HUES64 (cell line): ENCODE data around the gene TRIM39.

ENCODE experiments used
- H3K27ac ChIP-seq: 2 replicates; pipeline ENCODE4 v1.7.0; 2013; ENCODE audit warnings: low read depth, low read length, inconsistent platforms
- H3K27me3 ChIP-seq: 2 replicates; pipeline ENCODE4 v1.6.1; 2013; ENCODE audit warnings: mild to moderate bottlenecking, low read length; ENCODE audit not compliant: insufficient read depth
- H3K36me3 ChIP-seq: 2 replicates; pipeline ENCODE4 v1.6.1; 2013; ENCODE audit warnings: mild to moderate bottlenecking, low read length; ENCODE audit not compliant: insufficient read depth
- H3K4me1 ChIP-seq: 2 replicates; pipeline ENCODE4 v1.6.1; 2013; ENCODE audit warnings: mild to moderate bottlenecking, low read length, moderate library complexity; ENCODE audit not compliant: insufficient read depth
- H3K4me3 ChIP-seq: 2 replicates; pipeline ENCODE4 v1.5.1; 2013; ENCODE audit warnings: mild to moderate bottlenecking, low read length, moderate library complexity
- H3K9ac ChIP-seq: 2 replicates; pipeline ENCODE4 v1.6.1; 2013; ENCODE audit warnings: mild to moderate bottlenecking, low read depth, low read length
- H3K9me3 ChIP-seq: 2 replicates; pipeline ENCODE4 v1.6.1; 2013; ENCODE audit warnings: low read depth, low read length; ENCODE audit not compliant: insufficient read depth
- WGBS: fragments of 150-250, 120-280 bp; methylation state at CpG from one replicate; pipeline ENCODE4 v1.1.7; 2013; ENCODE audit warnings: missing lambda C conversion rate; 5-methylcytosine and 5-hydroxymethylcytosine counted together

Gene TRIM39

GRCh38 chr6:30315156-30315555, 11.6 kb upstream of the TRIM39 start:
- peaks cover 54% of the 10 kb centered on the region for H3K36me3 ChIP-seq
- no peak overlapping the region for H3K9ac ChIP-seq
- no peak overlapping the region for H3K4me3 ChIP-seq
- 96% methylated on average over 3 of the region's 3 CpGs for WGBS
- 0 out of 2 replicates have a peak, but pooled peaks cover 2% of the 10 kb centered on the region for H3K9me3 ChIP-seq
- no peaks in the 10 kb centered on the region for H3K27me3 ChIP-seq
- 0 out of 2 replicates have a peak, but pooled peaks cover 18% of the 10 kb centered on the region for H3K4me1 ChIP-seq
- no peak overlapping the region for H3K27ac ChIP-seq

DNA sequence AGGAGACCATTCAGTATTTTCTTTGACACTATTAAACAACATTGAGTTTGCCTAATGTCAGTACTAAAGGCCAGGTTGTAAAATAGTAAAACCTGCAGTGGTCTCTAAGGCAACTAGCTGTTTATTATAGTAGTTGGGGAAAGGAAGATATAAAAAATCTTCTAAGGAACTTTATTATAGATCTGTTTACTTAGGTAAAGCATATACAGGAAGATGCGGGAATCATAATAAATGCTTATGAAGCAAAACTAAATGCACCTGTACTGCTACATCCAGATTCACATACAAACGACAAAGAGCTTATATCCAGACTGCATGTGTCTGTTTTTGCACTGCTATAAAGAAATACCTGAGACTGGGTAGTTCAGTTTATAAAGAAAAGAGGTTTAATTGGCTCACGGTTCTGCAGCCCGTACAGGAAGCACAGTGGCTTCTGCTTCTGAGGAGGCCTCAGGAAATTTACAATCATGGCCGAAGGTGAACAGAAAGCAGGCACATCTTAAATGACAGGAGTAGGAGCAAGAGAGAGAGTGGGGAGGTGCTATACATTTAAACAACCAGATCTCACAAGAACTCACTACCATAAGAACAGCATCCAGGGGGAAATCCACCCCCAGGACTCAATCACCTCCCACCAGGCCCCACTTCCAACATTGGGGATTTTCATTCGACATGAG, 8.7 kb upstream of the TRIM39 start:
- no peaks in the 10 kb centered on the region for H3K27me3 ChIP-seq
- peaks cover 43% of the 10 kb centered on the region for H3K36me3 ChIP-seq
- 0 out of 2 replicates have a peak, but pooled peaks cover 2% of the 10 kb centered on the region for H3K9me3 ChIP-seq
- peaks cover 25% of the 10 kb centered on the region for H3K4me1 ChIP-seq
- 88% methylated on average over 6 of the region's 6 CpGs for WGBS
- no peak overlapping the region for H3K27ac ChIP-seq
- H3K4me3 ChIP-seq, result no peak overlapping the region
- H3K9ac ChIP-seq, result no peak overlapping the region

GRCh38 chr6:30319146-30319835, 7.4 kb upstream of the TRIM39 start:
- Histone ChIP-seq H3K4me1 (peaks cover 38% of the 10 kb centered on the region), H3K36me3 (peaks cover 33% of the 10 kb centered on the region), H3K9me3 (0 out of 2 replicates have a peak, but pooled peaks cover 2% of the 10 kb centered on the region), H3K4me3 (no peak overlapping the region), H3K27ac (no peak overlapping the region; the same call in 1 of the 2 replicates), H3K9ac (no peak overlapping the region), H3K27me3 (no peaks in the 10 kb centered on the region)
- WGBS, result 44% methylated on average over 1 of the region's 1 CpG

DNA sequence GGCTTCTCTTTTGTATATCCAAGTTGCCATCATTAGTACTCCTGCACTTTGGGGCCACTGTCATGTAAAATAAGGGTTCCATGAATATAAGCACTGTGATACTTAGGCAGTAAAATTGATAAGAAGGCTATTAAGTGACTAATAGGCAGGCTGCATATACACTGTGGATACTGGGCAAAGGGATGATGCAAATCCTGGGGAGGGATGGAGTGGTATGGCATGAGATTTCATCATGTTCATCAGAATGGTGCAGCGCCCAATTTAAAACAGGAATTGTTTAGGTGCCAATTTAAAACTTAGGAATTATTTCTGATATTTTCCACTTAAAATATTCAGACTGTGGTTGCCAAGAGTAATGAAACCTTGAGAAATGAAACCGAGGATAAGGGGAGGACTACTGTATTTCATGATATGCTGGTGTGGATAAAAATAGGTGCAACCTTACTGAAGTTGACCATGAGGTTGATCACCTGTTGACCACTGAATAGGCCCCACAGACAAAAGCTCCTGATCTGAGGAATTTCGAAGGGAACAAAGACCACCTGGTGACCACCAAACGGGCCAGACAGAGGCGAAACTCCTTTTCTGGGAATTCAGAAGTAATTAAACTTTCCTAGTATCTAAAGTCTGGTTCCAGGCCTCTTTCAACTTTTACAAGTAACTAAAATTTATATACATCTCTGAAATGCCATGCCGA, 4.9 kb upstream of the TRIM39 start:
- peak overlapping the region; percentile 6; the same call in 1 of the 2 replicates for H3K9ac ChIP-seq
- H3K9me3 ChIP-seq, result 0 out of 2 replicates have a peak, but pooled peaks cover 2% of the 10 kb centered on the region
- WGBS, result 62% methylated on average over 6 of the region's 6 CpGs
- peak overlapping the region; percentile 18 for H3K4me3 ChIP-seq
- H3K27ac ChIP-seq, result peak overlapping the region; percentile 41
- H3K4me1 ChIP-seq, result peaks cover 45% of the 10 kb centered on the region
- H3K27me3 ChIP-seq, result no peaks in the 10 kb centered on the region
- peaks cover 13% of the 10 kb centered on the region for H3K36me3 ChIP-seq

DNA sequence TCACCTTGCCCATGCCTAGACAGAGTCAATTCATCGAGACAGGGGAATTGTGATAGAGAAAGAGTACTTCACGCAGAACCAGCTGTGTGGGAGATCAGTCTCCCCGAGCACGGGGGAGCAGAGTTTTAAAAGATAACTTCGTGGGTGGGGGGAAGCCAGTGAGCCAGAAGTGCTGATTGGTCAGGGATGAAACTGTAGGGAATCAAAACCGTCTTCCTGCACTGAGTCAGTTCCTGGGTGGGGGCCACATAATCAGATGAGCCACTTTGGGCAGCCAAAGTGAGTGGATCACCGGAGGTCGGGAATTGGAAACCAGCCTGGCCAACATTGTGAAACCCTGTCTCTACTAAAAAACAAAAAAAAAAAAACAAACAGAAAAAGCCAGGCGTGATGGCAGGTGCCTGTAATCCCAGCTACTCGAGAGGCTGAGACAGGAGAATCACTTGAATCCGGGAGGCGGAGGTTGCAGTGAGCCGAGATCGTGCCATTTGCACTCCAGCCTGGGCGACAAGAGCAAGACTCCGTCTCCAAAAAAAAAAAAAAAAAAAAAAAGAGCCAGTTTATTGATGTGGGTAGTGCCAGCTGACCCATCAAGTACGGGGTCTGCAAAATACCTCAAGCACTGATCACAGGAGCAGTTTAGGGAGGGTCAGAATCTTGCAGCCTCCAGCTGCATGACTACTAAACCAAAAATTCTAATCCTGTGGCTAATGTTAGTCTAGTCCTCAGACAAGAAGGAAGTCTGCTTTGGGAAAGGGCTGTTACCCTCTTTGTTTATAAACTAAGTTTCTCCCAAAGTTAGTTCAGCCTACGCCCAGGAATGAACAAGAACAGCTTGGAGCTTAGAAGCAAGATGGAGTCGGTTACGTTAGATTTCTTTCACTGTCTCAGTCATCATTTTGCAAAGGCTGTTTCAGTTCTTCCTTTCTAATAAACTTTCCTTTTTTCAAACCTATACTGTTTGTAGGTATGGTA, 3.9 kb upstream of the TRIM39 start:
- Histone ChIP-seq H3K27ac (peak overlapping the region; percentile 41; the same call in 1 of the 2 replicates), H3K4me1 (peaks cover 48% of the 10 kb centered on the region), H3K36me3 (peaks cover 11% of the 10 kb centered on the region), H3K9ac (peak overlapping the region; percentile 6; the same call in 1 of the 2 replicates), H3K27me3 (no peaks in the 10 kb centered on the region), H3K9me3 (0 out of 2 replicates have a peak, but pooled peaks cover 2% of the 10 kb centered on the region), H3K4me3 (peak overlapping the region; percentile 18)
- WGBS, result 79% methylated on average over 20 of the region's 20 CpGs

DNA sequence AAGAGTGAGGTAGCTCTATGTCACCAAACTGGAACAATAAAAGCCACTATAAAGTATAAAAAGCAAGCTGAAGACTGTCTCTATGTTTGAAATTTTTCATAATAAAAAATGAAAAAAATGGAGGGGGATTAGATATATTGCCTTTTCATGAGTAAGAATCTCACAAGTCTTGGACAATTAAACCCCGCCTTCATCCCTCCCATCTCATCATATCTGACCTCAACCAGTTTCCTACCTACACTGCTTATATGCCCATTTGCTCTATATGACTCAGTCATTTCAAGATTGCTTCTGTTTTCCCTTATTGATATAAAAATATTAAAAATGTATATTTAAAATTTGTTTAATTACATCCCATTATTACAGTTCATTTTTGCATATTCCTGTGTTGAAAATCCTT, 2.9 kb upstream of the TRIM39 start:
- WGBS, result 92% methylated on average over 1 of the region's 1 CpG
- peak overlapping the region; percentile 79; the same call in 1 of the 2 replicates for H3K4me3 ChIP-seq

DNA sequence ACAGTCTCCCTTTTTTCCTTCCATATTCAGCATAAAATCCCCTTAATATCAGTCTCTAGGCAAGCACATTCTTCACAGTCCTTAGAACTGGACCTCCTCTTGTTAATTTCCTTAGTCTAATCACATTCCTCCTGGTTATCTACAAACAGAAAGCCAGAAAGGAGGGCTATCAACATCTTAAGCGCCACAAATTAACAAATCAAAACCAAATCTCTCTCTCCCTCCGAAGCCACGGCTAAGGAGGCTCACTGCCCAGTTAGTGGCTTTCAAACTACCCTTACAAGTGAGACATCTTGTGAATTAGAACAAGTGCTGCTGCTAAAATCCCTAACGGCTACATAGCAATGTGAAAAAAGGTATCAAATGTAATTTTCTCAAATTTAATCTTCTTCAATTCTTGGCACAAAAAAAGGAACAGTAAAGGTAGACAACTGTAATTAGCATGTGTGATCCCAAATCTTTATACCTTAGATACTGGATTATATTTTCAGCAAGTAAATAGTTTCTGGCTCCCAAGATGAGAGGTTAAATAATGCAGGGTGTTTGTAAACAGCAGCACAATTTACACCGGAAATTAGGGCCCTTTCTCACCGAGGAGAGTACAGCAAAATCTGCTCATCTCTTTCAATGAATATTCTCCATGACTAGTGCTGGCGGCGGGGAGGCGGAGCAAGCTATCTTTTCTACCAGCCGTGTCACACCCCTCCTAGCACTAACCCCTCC, 1.4 kb upstream of the TRIM39 start:
- peak overlapping the region; percentile 90; the same call in 1 of the 2 replicates for H3K9ac ChIP-seq
- peaks cover 21% of the 10 kb centered on the region for H3K36me3 ChIP-seq

More for the DNA sequence above, 2.9 kb upstream of the TRIM39 start:
- Histone ChIP-seq H3K27ac (no peak overlapping the region), H3K9me3 (0 out of 2 replicates have a peak, but pooled peaks cover 2% of the 10 kb centered on the region), H3K4me1 (peaks cover 46% of the 10 kb centered on the region), H3K27me3 (no peaks in the 10 kb centered on the region), H3K9ac (no peak overlapping the region), H3K36me3 (peaks cover 11% of the 10 kb centered on the region)

DNA sequence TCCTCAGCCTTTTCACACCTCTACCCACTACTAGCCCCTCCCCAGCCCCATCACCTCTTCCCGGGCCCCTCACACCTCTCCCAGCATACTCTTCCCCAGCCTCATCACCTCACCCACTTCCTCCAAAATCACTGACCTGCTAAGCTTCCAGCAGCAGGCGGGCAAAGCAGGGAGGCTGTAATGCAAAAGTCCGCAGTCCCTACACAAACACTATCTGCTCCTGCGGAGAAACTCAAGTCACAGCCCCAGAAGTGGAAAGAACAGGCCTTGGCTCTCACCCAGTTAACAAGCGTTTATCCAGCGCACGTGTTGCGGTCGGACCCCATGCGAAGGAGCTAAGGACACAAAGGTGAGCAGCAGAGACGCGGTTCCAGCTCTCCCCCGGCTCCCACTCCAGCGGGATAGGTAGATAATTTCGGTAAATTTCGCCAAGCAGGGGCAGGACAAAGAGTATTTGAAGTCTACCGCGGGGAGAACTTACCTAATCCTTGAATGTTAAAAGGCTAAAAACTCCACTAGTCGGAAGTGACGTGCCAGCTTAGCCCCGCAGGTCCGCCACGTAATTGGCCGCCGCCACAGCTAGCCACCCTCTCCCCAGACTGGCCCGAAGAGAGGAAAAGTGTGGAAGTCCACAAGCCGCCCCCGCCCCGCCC, 728 bp upstream of the TRIM39 start:
- Histone ChIP-seq H3K27ac (peak overlapping the region; percentile 93), H3K27me3 (no peaks in the 10 kb centered on the region), H3K9ac (peak overlapping the region; percentile 90), H3K9me3 (no peaks in the 10 kb centered on the region), H3K4me3 (peak overlapping the region; percentile 79), H3K36me3 (peaks cover 27% of the 10 kb centered on the region), H3K4me1 (peaks cover 38% of the 10 kb centered on the region)
- under 1% methylated on average over 29 of the region's 29 CpGs for WGBS

More for the DNA sequence above, 1.4 kb upstream of the TRIM39 start:
- H3K4me3 ChIP-seq, result peak overlapping the region; percentile 79
- WGBS, result under 1% methylated on average over 9 of the region's 10 CpGs
- peak overlapping the region; percentile 66; the same call in 1 of the 2 replicates for H3K27ac ChIP-seq
- no peaks in the 10 kb centered on the region for H3K27me3 ChIP-seq
- H3K9me3 ChIP-seq, result no peaks in the 10 kb centered on the region
- H3K4me1 ChIP-seq, result peaks cover 40% of the 10 kb centered on the region

DNA sequence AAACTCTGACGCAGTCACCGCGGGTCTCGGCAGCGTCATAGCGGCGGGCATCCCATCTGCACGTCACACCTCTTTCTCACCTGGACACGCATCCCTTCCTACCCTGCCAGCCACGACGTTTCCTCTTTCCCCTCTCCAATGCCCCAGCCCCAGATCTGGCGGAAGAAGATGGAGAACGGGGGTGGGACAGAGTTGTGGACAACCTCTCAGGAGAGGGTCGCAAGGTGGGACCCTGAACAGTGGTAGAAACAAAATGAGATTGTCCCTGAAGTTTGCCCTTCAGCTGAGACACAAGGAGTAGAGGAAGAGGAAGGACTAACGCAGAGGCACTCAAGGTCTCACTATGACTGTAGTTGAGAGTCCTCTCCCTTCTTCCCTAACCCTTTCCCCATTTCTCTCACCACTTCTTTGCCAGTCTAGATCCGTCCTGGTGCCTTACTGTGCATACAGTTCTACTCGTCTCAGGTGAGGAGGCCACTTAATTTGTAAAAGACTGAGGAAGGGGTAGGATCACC, 562 bp downstream of the TRIM39 start:
- H3K4me1 ChIP-seq, result peaks cover 26% of the 10 kb centered on the region
- H3K36me3 ChIP-seq, result peaks cover 39% of the 10 kb centered on the region
- peak overlapping the region; percentile 79 for H3K4me3 ChIP-seq
- H3K27ac ChIP-seq, result peak overlapping the region; percentile 93
- peak overlapping the region; percentile 90 for H3K9ac ChIP-seq
- no peaks in the 10 kb centered on the region for H3K9me3 ChIP-seq
- WGBS, result 8% methylated on average over 16 of the region's 17 CpGs
- H3K27me3 ChIP-seq, result no peaks in the 10 kb centered on the region
